Adrenal gland (tissue), 5 donors: ENCODE measurements around the gene KCNMA1.

Experiments used
- CTCF ChIP-seq, 6 experiments: fragments of 450-650 bp in 4 of 6; fragments of 200-600 bp in 2 of 6; sonication (generic) in 1 of 6; IDR thresholded peaks; 1 replicate in 5 of 6; 2 replicates in 1 of 6; pipeline versions ENCODE4 v1.5.1 to v1.8.0; 2016 to 2021; ENCODE audit warnings: antibody characterized with exemption in 6 of 6, mild to moderate bottlenecking in 2 of 6, moderate library complexity in 1 of 6
- POLR2A ChIP-seq, 2 donors: fragments of 450-650 bp; IDR thresholded peaks; one replicate each; pipeline ENCODE4 v1.6.1; 2017; ENCODE audit warnings: antibody characterized with exemption in 2 of 2, mild to moderate bottlenecking in 2 of 2, moderate library complexity in 1 of 2
- donor health status: DM: no; HTN: no; CAD: no.

- TF ChIP-seq CTCF (IDR thresholded peaks at IDR 0.05) = no peak
- no peak for TF ChIP-seq POLR2A (IDR thresholded peaks at IDR 0.05)
These were observed 752.8 kb downstream of the KCNMA1 start for GRCh38 chr10:76884673-76885275.
